DOHH2 (cell line): ENCODE data around the gene NUP210.

ENCODE experiments used
- H3F3A ChIP-seq: fragments of 200-600 bp; sonication (generic), shearing (Covaris generic); 2 replicates; pipeline ENCODE4 v1.6.0; 2016; ENCODE audit warnings: antibody characterized with exemption, mild to moderate bottlenecking; ENCODE audit not compliant: control insufficient read depth, insufficient read depth
- H3K27ac ChIP-seq: fragments of 200-600 bp; sonication (generic); 2 replicates; pipeline ENCODE4 v1.5.1; 2014; ENCODE audit warnings: low read depth, mild to moderate bottlenecking, low read length, moderate library complexity
- H3K27me3 ChIP-seq: fragments of 200-600 bp; sonication (generic); 2 replicates; pipeline ENCODE4 v1.6.1; 2014; ENCODE audit warnings: mild to moderate bottlenecking, low read length, mixed read lengths; ENCODE audit not compliant: control insufficient read depth
- H3K36me3 ChIP-seq: fragments of 200-600 bp; sonication (generic); 2 replicates; pipeline ENCODE4 v1.6.1; 2014; ENCODE audit warnings: mild to moderate bottlenecking, low read length, moderate library complexity, mixed read lengths; ENCODE audit not compliant: control insufficient read depth
- H3K4me1 ChIP-seq: fragments of 200-600 bp; sonication (generic); 2 replicates; pipeline ENCODE4 v1.6.1; 2014; ENCODE audit warnings: mild to moderate bottlenecking, low read length, mixed read lengths; ENCODE audit not compliant: control insufficient read depth
- H3K4me2 ChIP-seq: fragments of 200-600 bp; sonication (generic); 2 replicates; pipeline ENCODE4 v1.6.0; 2014; ENCODE audit warnings: mild to moderate bottlenecking, low read length, moderate library complexity
- H3K4me3 ChIP-seq: fragments of 200-600 bp; sonication (generic); 2 replicates; pipeline ENCODE4 v1.5.1; 2014; ENCODE audit warnings: mild to moderate bottlenecking, low read length, mixed read lengths
- H3K79me2 ChIP-seq: fragments of 200-600 bp; sonication (generic); 2 replicates; pipeline ENCODE4 v1.6.1; 2014; ENCODE audit warnings: mild to moderate bottlenecking, low read length, mixed read lengths; ENCODE audit not compliant: control insufficient read depth
- H3K9me2 ChIP-seq: fragments of 200-600 bp; sonication (generic); replicated peaks from 2 replicates; pipeline ENCODE4 v1.6.1; 2014; ENCODE audit warnings: mild to moderate bottlenecking, low read length, mixed read lengths; ENCODE audit not compliant: control insufficient read depth
- H3K9me3 ChIP-seq: fragments of 200-600 bp; sonication (generic); 2 replicates; pipeline ENCODE4 v1.6.1; 2014; ENCODE audit warnings: antibody characterized with exemption, low read length, mixed read lengths; ENCODE audit not compliant: control insufficient read depth, insufficient read depth
- H4K20me1 ChIP-seq: fragments of 200-600 bp; sonication (generic); 2 replicates; pipeline ENCODE4 v1.6.0; 2014; ENCODE audit warnings: low read depth, mild to moderate bottlenecking, antibody characterized with exemption, low read length, moderate library complexity; ENCODE audit not compliant: control insufficient read depth, insufficient read depth
- EZH2phosphoT487 ChIP-seq: fragments of 200-600 bp; sonication (generic); IDR thresholded peaks from 2 replicates; pipeline ENCODE4 v1.6.1; 2017; ENCODE audit warnings: borderline replicate concordance, mild to moderate bottlenecking, antibody characterized with exemption, low read length, moderate library complexity, mixed read lengths
- TF ChIP-seq, protein P1 (sequence below): fragments of 200-600 bp; sonication (generic); IDR thresholded peaks from one replicate; pipeline ENCODE4 v1.5.1; 2014; ENCODE audit warnings: antibody characterized with exemption, mild to moderate bottlenecking, low read depth, low read length; ENCODE audit not compliant: poor library complexity, severe bottlenecking

The NUP210 gene

DNA sequence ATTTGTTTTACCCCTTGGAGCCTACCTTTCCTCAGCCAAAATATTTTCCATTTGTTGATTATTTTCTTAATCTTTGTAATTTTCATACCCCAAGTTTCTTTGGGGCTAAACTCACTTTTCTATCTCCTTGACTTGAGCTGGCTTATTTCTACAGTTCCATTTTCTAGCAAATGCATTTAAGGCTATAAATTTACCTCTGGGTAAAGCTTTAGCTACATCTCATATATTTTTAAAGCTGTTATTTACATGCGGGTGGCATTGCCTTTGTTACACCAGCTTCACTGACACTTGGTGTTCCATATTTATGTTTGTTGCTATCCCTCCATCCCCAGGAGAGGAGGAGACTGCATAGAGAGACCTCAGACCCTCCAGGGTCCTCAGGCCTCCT is 136.3 kb downstream of the NUP210 start:
- no peaks in the 10 kb centered on the region for H4K20me1 ChIP-seq
- TF ChIP-seq, protein P1, sequence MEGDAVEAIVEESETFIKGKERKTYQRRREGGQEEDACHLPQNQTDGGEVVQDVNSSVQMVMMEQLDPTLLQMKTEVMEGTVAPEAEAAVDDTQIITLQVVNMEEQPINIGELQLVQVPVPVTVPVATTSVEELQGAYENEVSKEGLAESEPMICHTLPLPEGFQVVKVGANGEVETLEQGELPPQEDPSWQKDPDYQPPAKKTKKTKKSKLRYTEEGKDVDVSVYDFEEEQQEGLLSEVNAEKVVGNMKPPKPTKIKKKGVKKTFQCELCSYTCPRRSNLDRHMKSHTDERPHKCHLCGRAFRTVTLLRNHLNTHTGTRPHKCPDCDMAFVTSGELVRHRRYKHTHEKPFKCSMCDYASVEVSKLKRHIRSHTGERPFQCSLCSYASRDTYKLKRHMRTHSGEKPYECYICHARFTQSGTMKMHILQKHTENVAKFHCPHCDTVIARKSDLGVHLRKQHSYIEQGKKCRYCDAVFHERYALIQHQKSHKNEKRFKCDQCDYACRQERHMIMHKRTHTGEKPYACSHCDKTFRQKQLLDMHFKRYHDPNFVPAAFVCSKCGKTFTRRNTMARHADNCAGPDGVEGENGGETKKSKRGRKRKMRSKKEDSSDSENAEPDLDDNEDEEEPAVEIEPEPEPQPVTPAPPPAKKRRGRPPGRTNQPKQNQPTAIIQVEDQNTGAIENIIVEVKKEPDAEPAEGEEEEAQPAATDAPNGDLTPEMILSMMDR: no peak
- no peak for TF ChIP-seq EZH2phosphoT487
- H3K27ac ChIP-seq: no peak overlapping the region
- no peaks in the 10 kb centered on the region for H3K36me3 ChIP-seq
- peaks cover 30% of the 10 kb centered on the region; the same call in 1 of the 2 replicates for H3K9me3 ChIP-seq
- H3K4me1 ChIP-seq: peaks cover 10% of the 10 kb centered on the region
- H3K79me2 ChIP-seq: no peaks in the 10 kb centered on the region
- no peak overlapping the region for H3K4me3 ChIP-seq
- H3F3A ChIP-seq: no peaks in the 10 kb centered on the region
- no peaks in the 10 kb centered on the region for H3K9me2 ChIP-seq
- no peak overlapping the region for H3K4me2 ChIP-seq
- no peaks in the 10 kb centered on the region for H3K27me3 ChIP-seq

DNA sequence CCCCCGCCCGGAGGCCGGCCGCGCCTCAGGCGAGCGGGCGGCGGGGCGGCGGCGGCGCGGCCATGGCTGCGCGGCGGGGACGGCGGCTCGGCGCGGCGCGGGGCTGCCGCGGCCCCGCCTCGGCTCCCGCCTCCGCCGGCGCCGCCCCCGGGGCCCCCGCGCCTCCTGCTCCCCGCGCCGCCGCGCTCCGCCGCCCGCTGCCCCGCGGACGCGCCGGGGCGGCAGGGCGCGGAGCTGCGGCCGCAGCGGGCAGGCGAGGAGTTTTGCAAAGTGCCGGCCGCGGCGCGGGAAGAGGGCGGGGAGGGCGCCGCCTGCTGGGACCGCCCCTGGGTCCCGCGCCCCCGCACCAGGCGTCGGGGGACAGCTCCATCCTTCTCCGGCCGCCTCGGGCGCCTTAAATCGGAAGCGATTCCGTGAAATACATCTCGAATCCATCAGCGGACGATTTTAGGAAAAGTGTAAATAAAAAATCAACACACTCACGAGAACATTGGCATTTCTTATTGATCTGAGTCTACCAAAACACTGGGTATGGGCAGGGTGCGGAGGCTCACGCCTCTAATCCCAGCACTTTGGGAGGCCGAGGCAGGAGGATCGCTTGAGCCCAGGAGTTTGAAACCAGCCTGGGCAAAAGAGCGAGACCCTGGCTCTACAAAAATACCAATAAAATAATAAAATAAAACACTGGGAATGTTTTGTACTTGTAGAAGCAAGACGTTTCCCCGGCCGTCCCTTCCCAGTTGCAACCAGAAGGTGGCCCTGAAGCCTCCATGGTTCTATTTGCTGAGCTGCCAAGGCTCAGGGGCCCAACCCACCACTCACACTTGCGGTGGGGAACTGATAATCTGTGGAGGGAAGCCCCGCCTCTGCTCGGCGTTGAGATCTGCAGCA is 136.9 kb downstream of the NUP210 start:
- TF ChIP-seq, protein P1: no peak
- no peak for TF ChIP-seq EZH2phosphoT487
- Histone ChIP-seq H3K9me3 (peaks cover 30% of the 10 kb centered on the region; the same call in 1 of the 2 replicates), H3K4me2 (no peak overlapping the region)

DNA sequence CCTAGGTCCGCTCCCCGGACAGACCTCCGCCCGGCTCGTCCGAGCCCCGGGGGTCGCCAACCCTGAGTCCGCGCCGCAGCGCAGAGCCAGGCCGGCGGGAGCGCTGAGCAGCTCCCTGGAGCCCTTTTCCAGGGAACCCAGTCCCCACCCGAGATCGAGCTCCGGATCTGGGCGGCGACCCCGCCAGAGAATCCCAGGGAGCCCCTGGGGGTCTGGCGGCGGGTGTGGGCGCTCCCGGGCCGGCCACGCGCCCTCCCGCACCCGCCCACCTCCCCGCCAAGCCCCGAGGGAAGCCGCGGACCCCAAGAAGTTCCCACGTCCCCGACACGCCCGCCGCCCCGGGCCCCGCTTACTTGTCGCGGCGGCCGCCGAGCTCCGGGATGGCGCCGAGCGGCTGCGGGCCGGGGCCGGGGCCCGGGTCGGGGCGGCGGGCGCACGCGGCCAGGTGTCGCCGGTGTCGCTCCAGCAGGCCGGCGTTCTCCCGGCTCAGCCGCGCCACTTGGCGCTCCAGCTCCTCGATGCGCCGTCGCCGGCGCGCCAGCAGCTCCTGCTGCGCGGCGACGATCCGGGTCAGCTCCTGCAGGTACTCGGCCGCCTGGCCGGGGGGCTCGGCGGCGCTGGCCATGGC is 137.7 kb downstream of the NUP210 start:
- Histone ChIP-seq H3K4me2 (no peak overlapping the region), H3K79me2 (no peaks in the 10 kb centered on the region), H3K9me2 (no peaks in the 10 kb centered on the region), H3K9me3 (peaks cover 30% of the 10 kb centered on the region; the same call in 1 of the 2 replicates), H3K4me3 (no peak overlapping the region), H4K20me1 (no peaks in the 10 kb centered on the region), H3K27me3 (no peaks in the 10 kb centered on the region), H3F3A (no peaks in the 10 kb centered on the region), H3K4me1 (peaks cover 1% of the 10 kb centered on the region), H3K36me3 (no peaks in the 10 kb centered on the region), H3K27ac (no peak overlapping the region)
- TF ChIP-seq, protein P1: no peak
- TF ChIP-seq EZH2phosphoT487: no peak

More for the DNA sequence above, 136.9 kb downstream of the NUP210 start:
- H3K4me3 ChIP-seq: no peak overlapping the region
- peaks cover 9% of the 10 kb centered on the region for H3K4me1 ChIP-seq
- H3K27ac ChIP-seq: no peak overlapping the region
- no peaks in the 10 kb centered on the region for H3K36me3 ChIP-seq
- no peaks in the 10 kb centered on the region for H3K27me3 ChIP-seq
- no peaks in the 10 kb centered on the region for H3K79me2 ChIP-seq
- no peaks in the 10 kb centered on the region for H3F3A ChIP-seq
- H4K20me1 ChIP-seq: no peaks in the 10 kb centered on the region
- no peaks in the 10 kb centered on the region for H3K9me2 ChIP-seq
